Pancreas (tissue), 10 donors: ENCODE data around the gene CCDC92. TPM values are rescaled to one million over a fixed set of nuclear protein-coding genes. Genes with fewer than 3 reads are reported as not detected.

Source experiments
- ATAC-seq, 4 donors: fragments of 200-7000 bp; cut with Tn5 transposase; one replicate each; pipeline versions ENCODE4 v1.8.0 to v1.9.1; 2020; ENCODE audit warnings: mild to moderate bottlenecking in 4 of 4, moderate library complexity in 4 of 4
- DNase-seq, 6 donors: peaks; one replicate each; pipeline ENCODE4 v3.0.0-alpha.2; 2020
- FAIRE-seq: peaks from 2 replicates; lab custom pipeline; 2012; peaks lifted over from hg19 to GRCh38; lab: Jason Lieb, UNC
- H3K27ac ChIP-seq, 4 donors: fragments of 200-600 bp; sonication (generic); 1 replicate in 3 of 4; 2 replicates in 1 of 4; pipeline versions ENCODE4 v1.5.0 to v1.8.0; 2020
- H3K27me3 ChIP-seq, 4 donors: fragments of 200-600 bp; one replicate each; pipeline ENCODE4 v1.8.0; 2021
- H3K36me3 ChIP-seq, 3 donors: fragments of 200-600 bp; sonication (generic) in 1 of 3; one replicate each; pipeline versions ENCODE4 v1.5.0 to v1.8.0; 2020 to 2021
- H3K4me1 ChIP-seq, 3 donors: fragments of 200-600 bp; one replicate each; pipeline ENCODE4 v1.8.0; 2021
- H3K4me3 ChIP-seq, 4 donors: fragments of 200-600 bp; sonication (generic) in 2 of 4; one replicate each; pipeline versions ENCODE4 v1.5.0 to v1.8.0; 2020 to 2021
- H3K9me3 ChIP-seq, 4 donors: fragments of 200-600 bp; one replicate each; pipeline ENCODE4 v1.8.0; 2021
- WGBS, 2 donors: extraction: QIAGEN DNeasy Blood & Tissue Kit; methylation state at CpG; one replicate each; pipeline ENCODE4 v1.1.7; 2013; 5-methylcytosine and 5-hydroxymethylcytosine counted together
- intact Hi-C, 3 donors: fragments of 100-400 bp; cut with DNase I; formaldehyde crosslinking; loops; one replicate each; pipeline versions ENCODE4 v1.11.1 to v1.14.2; 2022
- polyA plus RNA-seq, 2 donors: library from polyadenylated mRNA; stranded (reverse); fragments of 200-250 nt; gene quantifications; one replicate each; pipeline ENCODE4 v1.2.3, GENCODE V29; 2013
- total RNA-seq, 6 donors: library from RNA; stranded (reverse); fragmentation: NEBNext Ultra II Directional in 4 of 6; extraction: Animal tissue kit (Norgen Biotek cat#: 25700) in 4 of 6; gene quantifications; one replicate each; pipeline versions ENCODE4 v1.2.1 to v1.2.4, GENCODE V29; 2021 to 2023
- TF ChIP-seq, protein P1 (sequence below), 4 donors: fragments of 200-600 bp; sonication (generic) in 3 of 4; IDR thresholded peaks; one replicate each; pipeline versions ENCODE4 v1.5.0 to v1.8.0; 2021; ENCODE audit warnings: antibody characterized with exemption in 4 of 4
- donor health status: healthy with polysubstance abuse.
- donor health status: DM: no; HTN: no; CAD: no; lungs with moderate emphysema.
- donor health status: DM: no; HTN: no; CAD: no.
- donor health status: control.
- donor health status: control.
- donor health status: Bipolar disorder and iron deficiency.
- donor health status: DM: yes; HTN: yes; CAD: no.
- donor health status: DM: no; HTN: no; CAD: no.
- donor health status: DM: no; HTN: no; CAD: no.
- donor health status: DM: yes; HTN: yes; CAD: no.

CCDC92 gene
- total and polyA plus RNA-seq, 8 donors = 9.2 to 29.4 (median 12.0) TPM

- no peak for DNase-seq
- H3K4me3 ChIP-seq = no peak overlapping the region
- FAIRE-seq = no peak
- H3K27me3 ChIP-seq = no peaks in the 10 kb centered on the region
- TF ChIP-seq, protein P1, sequence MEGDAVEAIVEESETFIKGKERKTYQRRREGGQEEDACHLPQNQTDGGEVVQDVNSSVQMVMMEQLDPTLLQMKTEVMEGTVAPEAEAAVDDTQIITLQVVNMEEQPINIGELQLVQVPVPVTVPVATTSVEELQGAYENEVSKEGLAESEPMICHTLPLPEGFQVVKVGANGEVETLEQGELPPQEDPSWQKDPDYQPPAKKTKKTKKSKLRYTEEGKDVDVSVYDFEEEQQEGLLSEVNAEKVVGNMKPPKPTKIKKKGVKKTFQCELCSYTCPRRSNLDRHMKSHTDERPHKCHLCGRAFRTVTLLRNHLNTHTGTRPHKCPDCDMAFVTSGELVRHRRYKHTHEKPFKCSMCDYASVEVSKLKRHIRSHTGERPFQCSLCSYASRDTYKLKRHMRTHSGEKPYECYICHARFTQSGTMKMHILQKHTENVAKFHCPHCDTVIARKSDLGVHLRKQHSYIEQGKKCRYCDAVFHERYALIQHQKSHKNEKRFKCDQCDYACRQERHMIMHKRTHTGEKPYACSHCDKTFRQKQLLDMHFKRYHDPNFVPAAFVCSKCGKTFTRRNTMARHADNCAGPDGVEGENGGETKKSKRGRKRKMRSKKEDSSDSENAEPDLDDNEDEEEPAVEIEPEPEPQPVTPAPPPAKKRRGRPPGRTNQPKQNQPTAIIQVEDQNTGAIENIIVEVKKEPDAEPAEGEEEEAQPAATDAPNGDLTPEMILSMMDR (IDR thresholded peaks at IDR 0.05) = no peak
- WGBS, 2 donors = 77 to 84% methylated on average over 4 of the region's 4 CpGs
- no peaks in the 10 kb centered on the region for H3K36me3 ChIP-seq
- peaks cover 0 to 16% (median 15%) of the 10 kb centered on the region in 3 donors for H3K4me1 ChIP-seq
- ATAC-seq = no peak
- intact Hi-C loops = loop anchor here in 2 of 3 donors (5.0 to 10.0 kb wide), 2 partner anchors 78 to 80 kb away; no protein-coding TSS in a partner anchor
- no peaks in the 10 kb centered on the region for H3K9me3 ChIP-seq
- H3K27ac ChIP-seq = no peak overlapping the region
These were observed 12.3 kb upstream of the CCDC92 start for GRCh38 chr12:123984903-123985302.

GRCh38 chr12:123983822-123984485 is 11.3 kb upstream of the CCDC92 start:
- peak in 2 of 6 donors; percentile 27 to 55 for DNase-seq
- peaks cover 0 to 11% (median 11%) of the 10 kb centered on the region in 3 donors for H3K4me1 ChIP-seq
- H3K27ac ChIP-seq = no peak overlapping the region

DNA sequence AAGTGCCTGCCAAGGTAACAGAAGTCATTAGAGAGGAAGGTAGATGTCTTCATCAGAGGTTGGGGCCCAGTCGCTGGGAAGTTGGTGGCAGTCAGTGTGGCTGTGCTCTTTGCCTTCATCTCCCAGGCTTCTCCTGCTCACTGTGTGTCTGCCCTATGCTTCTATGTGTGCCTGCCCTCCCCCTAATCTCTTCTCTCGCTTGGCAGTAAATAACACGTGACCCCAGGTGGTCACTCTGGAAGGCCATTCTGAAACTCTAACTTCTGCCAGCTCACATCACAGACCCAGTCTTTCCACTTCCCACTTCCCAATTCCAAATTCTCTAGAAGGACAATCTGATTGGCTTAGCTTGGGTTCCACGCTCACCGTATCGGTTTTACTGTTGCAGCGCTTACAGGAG is 9.6 kb upstream of the CCDC92 start:
- peaks cover 0 to 11% (median 11%) of the 10 kb centered on the region in 3 donors for H3K4me1 ChIP-seq
- WGBS, 2 donors = 41 to 45% methylated on average over 7 of the region's 7 CpGs
- intact Hi-C loops = loop anchor here in 2 of 3 donors (5.0 to 10.0 kb wide), 2 partner anchors 75 to 77 kb away; no protein-coding TSS in a partner anchor
- ATAC-seq (peak; percentile 59 to 86 (median 70)), DNase-seq (peak in 1 of 6 donors; percentile 25), FAIRE-seq (no peak)
- no peaks in the 10 kb centered on the region for H3K36me3 ChIP-seq
- H3K27me3 ChIP-seq = no peaks in the 10 kb centered on the region
- TF ChIP-seq, protein P1 (IDR thresholded peaks at IDR 0.05) = no peak
- no peak overlapping the region for H3K27ac ChIP-seq
- no peak overlapping the region for H3K4me3 ChIP-seq
- H3K9me3 ChIP-seq = no peaks in the 10 kb centered on the region

More at GRCh38 chr12:123983822-123984485, 11.3 kb upstream of the CCDC92 start:
- no peaks in the 10 kb centered on the region for H3K36me3 ChIP-seq
- H3K27me3 ChIP-seq = no peaks in the 10 kb centered on the region
- no peak overlapping the region for H3K4me3 ChIP-seq
- WGBS, 2 donors = 36% methylated on average over 7 of the region's 7 CpGs
- TF ChIP-seq, protein P1 (IDR thresholded peaks at IDR 0.05) = peak in 3 of 4 donors; percentile 38 to 43 (median 40)
- ATAC-seq (peak; percentile 76 to 90 (median 89)), FAIRE-seq (no peak)
- intact Hi-C loops = loop anchor here in 2 of 3 donors (5.0 to 10.0 kb wide), 2 partner anchors 77 to 79 kb away; no protein-coding TSS in a partner anchor
- no peaks in the 10 kb centered on the region for H3K9me3 ChIP-seq

- no peaks in the 10 kb centered on the region for H3K27me3 ChIP-seq
- H3K27ac ChIP-seq = no peak overlapping the region
- ATAC-seq (no peak), DNase-seq (no peak), FAIRE-seq (no peak)
- WGBS, 2 donors = 94% methylated on average over 6 of the region's 6 CpGs
- no peak overlapping the region for H3K4me3 ChIP-seq
- H3K36me3 ChIP-seq = no peaks in the 10 kb centered on the region
- TF ChIP-seq, protein P1 (IDR thresholded peaks at IDR 0.05) = no peak
- intact Hi-C loops = no loop called here
- H3K9me3 ChIP-seq = no peaks in the 10 kb centered on the region
- H3K4me1 ChIP-seq = peaks cover 1 to 11% (median 11%) of the 10 kb centered on the region in 3 donors
These were observed 6.9 kb upstream of the CCDC92 start for GRCh38 chr12:123979566-123979965.
